ENCODE measurements around the gene TRDN. TPM values are rescaled to one million over a fixed set of nuclear protein-coding genes. Genes with fewer than 3 reads are reported as not detected.
"Not testable (repeated sequence)": the region's sequence is repeated elsewhere in the genome, so short reads cannot be mapped to it uniquely, and the experiment has no call there.

Gene TRDN
- total and polyA plus RNA-seq, 4 experiments from 2014 or later = not detected

DNA sequence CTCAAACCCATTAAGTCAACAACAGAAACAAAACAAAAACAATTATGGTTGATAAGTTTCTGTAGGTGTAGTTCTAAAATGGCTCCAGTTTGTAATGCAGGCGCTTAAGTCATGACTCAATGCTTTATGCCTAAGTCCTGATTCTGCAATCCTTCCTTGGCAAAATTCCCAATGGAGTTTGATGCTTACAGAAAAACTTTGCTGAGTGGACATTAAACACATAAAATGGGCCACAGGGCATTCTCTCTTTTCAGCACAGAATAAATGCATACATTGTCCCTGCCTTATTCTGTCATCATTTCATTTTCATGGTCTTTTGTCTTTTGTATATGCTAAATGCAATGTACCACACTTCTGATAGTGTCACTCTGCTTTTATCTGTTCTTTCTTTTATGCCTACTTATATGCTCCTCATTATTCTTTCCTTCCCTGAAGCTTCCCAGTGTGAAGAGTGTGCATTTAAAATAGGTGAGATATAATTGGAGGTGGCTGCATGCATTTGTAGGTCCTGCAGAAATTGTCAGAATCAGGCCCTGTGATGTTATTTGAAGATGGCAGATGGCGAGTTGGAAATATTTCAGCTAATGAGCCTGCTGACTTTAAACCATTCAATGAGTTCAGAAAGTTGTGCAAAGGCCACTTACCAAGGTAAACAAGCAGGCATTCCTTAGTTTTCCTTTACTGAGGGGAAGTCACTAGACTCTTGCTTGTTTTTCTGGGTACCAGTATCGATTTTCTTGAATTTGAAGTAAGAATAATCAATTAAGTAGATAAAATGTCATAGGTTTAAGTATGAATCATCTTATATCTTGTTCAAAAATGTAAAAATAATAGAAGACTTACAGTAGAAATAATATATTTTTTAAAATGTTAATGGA is 313.1 kb downstream of the TRDN start:
- CTCF ChIA-PET (ENCODE audit: partially characterized antibody) = no interaction called here
- Histone ChIP-seq H3K27ac (ENCODE audit: low read depth, low read length) (no peak overlapping the region), H3K4me1 (ENCODE audit: insufficient read depth, low read length) (no peaks in the 10 kb centered on the region), H3K9me3 (ENCODE audit: control insufficient read depth in 1 of 2, low read length in 2 of 2) (no peaks in the 10 kb centered on the region), H3K4me3 (ENCODE audit: low read length in 2 of 2) (no peak overlapping the region), H3K36me3 (ENCODE audit: insufficient read depth, low read length) (no peaks in the 10 kb centered on the region), H3K27me3 (ENCODE audit: insufficient read depth, low read length) (no peaks in the 10 kb centered on the region)
- Mint-ChIP-seq H3K36me3 (no peaks in the 10 kb centered on the region), H3K9me3 (peaks cover 0 to 3% (median 0%) of the 10 kb centered on the region in 8 donors), H3K27me3 (peaks cover 0 to 1% of the 10 kb centered on the region in 2 donors), H3K27ac (no peak overlapping the region), H3K4me1 (no peaks in the 10 kb centered on the region), H3K4me3 (no peak overlapping the region)
- intact Hi-C loops (cut with micrococcal nuclease) = no loop called here
- no peak for DNase-seq
- POLR2A ChIA-PET (ENCODE audit: partially characterized antibody) = no interaction called here

DNA sequence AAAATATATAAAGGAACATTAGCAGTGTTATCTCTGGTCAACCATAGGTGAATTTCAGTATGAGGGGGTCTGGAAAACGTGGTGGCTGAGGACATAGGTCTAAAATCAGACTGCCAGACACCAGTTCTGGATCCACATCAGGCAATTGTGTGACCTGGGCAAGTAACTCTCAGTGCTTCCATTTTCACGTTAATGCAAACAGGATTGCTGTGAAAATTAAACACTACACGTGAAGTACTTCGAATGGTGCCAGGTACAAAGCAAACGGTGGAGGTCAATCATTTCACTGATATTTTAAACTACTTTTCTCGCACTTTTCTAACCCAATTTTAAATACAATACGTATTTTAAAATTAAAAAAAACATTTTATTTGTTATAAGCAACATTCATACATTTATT is 315.7 kb downstream of the TRDN start:
- peaks cover 0 to 1% of the 10 kb centered on the region in 2 donors for H3K27me3 Mint-ChIP-seq
- no peaks in the 10 kb centered on the region for H3K36me3 Mint-ChIP-seq
- Histone ChIP-seq H3K27ac (ENCODE audit: low read depth, low read length) (no peak overlapping the region), H3K9me3 (ENCODE audit: control insufficient read depth in 1 of 2, low read length in 2 of 2) (no peaks in the 10 kb centered on the region), H3K27me3 (ENCODE audit: insufficient read depth, low read length) (no peaks in the 10 kb centered on the region), H3K4me1 (ENCODE audit: insufficient read depth, low read length) (no peaks in the 10 kb centered on the region), H3K4me3 (ENCODE audit: low read length in 2 of 2) (no peak overlapping the region), H3K36me3 (ENCODE audit: insufficient read depth, low read length) (no peaks in the 10 kb centered on the region)
- no peak overlapping the region for H3K27ac Mint-ChIP-seq
- DNase-seq = no peak
- intact Hi-C loops (cut with micrococcal nuclease) = no loop called here
- CTCF ChIA-PET (ENCODE audit: partially characterized antibody) = no interaction called here
- H3K4me3 Mint-ChIP-seq = no peak overlapping the region
- POLR2A ChIA-PET (ENCODE audit: partially characterized antibody) = no interaction called here
- no peaks in the 10 kb centered on the region for H3K9me3 Mint-ChIP-seq
- no peaks in the 10 kb centered on the region for H3K4me1 Mint-ChIP-seq

DNA sequence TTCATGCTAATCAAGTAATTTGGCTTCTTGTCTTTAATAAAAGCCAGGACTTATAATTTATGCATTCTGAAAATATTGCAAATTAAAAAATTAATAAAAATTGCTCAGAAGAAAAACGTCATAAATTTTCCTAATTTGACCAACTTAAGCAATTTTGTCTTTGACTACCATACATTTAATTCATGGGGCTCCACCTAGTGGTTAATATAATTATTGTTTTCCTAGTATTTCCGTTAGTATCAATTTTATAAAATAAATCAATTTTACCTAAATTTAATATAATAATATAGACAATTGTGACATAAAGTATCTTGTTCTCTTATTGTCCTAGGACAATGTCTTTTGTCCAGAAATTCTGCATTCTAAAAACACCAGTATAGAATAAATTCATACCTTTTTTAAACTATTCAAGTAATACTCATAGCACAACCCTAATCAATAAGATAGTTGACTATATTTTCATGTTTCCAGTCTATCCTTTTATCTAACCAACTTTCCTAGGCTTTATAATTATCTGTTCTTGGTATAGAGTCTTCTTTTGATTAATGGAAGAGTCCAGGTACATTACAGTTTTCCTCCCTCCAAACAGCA is 319.9 kb downstream of the TRDN start:
- CTCF ChIA-PET (ENCODE audit: partially characterized antibody) = no interaction called here
- peak in 2 of 5 donors; percentile 1 to 5 for DNase-seq

DNA sequence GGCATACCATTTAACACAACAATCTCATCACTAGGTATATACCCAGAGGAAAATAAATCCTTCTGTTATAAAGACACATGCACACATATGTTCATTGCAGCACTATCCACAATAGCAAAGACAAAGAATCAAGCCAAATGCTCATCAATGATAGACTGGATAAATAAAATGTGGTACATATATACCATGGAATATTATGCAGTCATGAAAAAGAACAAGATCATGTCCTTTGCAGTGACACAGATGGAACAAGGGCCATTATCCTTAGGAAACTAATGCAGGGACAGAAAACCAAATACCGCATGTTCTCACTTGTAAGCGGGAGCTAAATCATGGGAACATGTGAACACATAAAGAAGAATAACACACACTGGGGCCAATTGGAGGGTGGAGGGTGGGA is 322.3 kb downstream of the TRDN start:
- H3K36me3 Mint-ChIP-seq; H3K27ac Mint-ChIP-seq; H3K4me3 Mint-ChIP-seq; H3K9me3 ChIP-seq (ENCODE audit: control insufficient read depth in 1 of 2, low read length in 2 of 2); H3K27me3 ChIP-seq (ENCODE audit: insufficient read depth, low read length); DNase-seq; H3K4me1 ChIP-seq (ENCODE audit: insufficient read depth, low read length); POLR2A ChIA-PET (ENCODE audit: partially characterized antibody); intact Hi-C loops (cut with micrococcal nuclease); CTCF ChIA-PET (ENCODE audit: partially characterized antibody); H3K4me1 Mint-ChIP-seq; H3K27ac ChIP-seq (ENCODE audit: low read depth, low read length); H3K27me3 Mint-ChIP-seq; H3K9me3 Mint-ChIP-seq; H3K4me3 ChIP-seq (ENCODE audit: low read length in 2 of 2); H3K36me3 ChIP-seq (ENCODE audit: insufficient read depth, low read length): not testable (repeated sequence)

More for the DNA sequence above, 319.9 kb downstream of the TRDN start:
- Histone ChIP-seq H3K27ac (ENCODE audit: low read depth, low read length) (no peak overlapping the region), H3K9me3 (ENCODE audit: control insufficient read depth in 1 of 2, low read length in 2 of 2) (no peaks in the 10 kb centered on the region), H3K27me3 (ENCODE audit: insufficient read depth, low read length) (no peaks in the 10 kb centered on the region), H3K36me3 (ENCODE audit: insufficient read depth, low read length) (no peaks in the 10 kb centered on the region), H3K4me1 (ENCODE audit: insufficient read depth, low read length) (no peaks in the 10 kb centered on the region), H3K4me3 (ENCODE audit: low read length in 2 of 2) (no peak overlapping the region)
- POLR2A ChIA-PET (ENCODE audit: partially characterized antibody) = no interaction called here
- H3K4me1 Mint-ChIP-seq = no peaks in the 10 kb centered on the region
- H3K4me3 Mint-ChIP-seq = no peak overlapping the region
- peaks cover 0 to 9% (median 0%) of the 10 kb centered on the region in 8 donors for H3K9me3 Mint-ChIP-seq
- intact Hi-C loops (cut with micrococcal nuclease) = loop anchor here (2.0 kb wide), 1 partner anchor 824 kb away; no protein-coding TSS in a partner anchor
- H3K27me3 Mint-ChIP-seq = peaks cover 0 to 1% of the 10 kb centered on the region in 2 donors
- no peak overlapping the region for H3K27ac Mint-ChIP-seq
- H3K36me3 Mint-ChIP-seq = no peaks in the 10 kb centered on the region

DNA sequence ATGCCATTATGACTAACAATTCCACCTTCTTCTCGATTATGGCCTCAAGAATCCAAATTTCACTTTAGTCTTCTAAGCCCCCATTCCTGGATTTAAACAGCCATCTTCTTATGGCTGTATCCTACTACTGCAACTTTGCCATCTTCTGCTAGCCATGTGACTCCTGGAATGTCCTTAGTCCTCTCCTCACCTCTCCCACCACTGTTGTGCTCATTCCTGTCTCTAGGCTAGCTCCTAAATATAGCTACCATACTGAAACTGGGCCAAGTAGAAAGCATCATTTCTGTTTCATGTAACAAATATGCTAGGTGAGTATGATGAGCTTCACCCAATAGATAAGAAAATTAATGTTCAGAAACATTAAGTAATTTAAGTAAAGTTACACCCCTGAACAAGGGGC is 327.6 kb downstream of the TRDN start:
- intact Hi-C loops (cut with micrococcal nuclease) = no loop called here
- no peaks in the 10 kb centered on the region for H3K27me3 ChIP-seq (ENCODE audit: insufficient read depth, low read length)
- Mint-ChIP-seq H3K4me3 (no peak overlapping the region), H3K36me3 (no peaks in the 10 kb centered on the region), H3K27me3 (no peaks in the 10 kb centered on the region), H3K27ac (no peak overlapping the region), H3K4me1 (no peaks in the 10 kb centered on the region), H3K9me3 (peaks cover 0 to 5% (median 1%) of the 10 kb centered on the region in 8 donors)
- POLR2A ChIA-PET (ENCODE audit: partially characterized antibody) = no interaction called here
- no peak overlapping the region for H3K27ac ChIP-seq (ENCODE audit: low read depth, low read length)
- H3K9me3 ChIP-seq (ENCODE audit: control insufficient read depth in 1 of 2, low read length in 2 of 2) = no peaks in the 10 kb centered on the region
- H3K4me1 ChIP-seq (ENCODE audit: insufficient read depth, low read length) = no peaks in the 10 kb centered on the region
- no peaks in the 10 kb centered on the region for H3K36me3 ChIP-seq (ENCODE audit: insufficient read depth, low read length)
- no peak for DNase-seq
- H3K4me3 ChIP-seq (ENCODE audit: low read length in 2 of 2) = no peak overlapping the region
- CTCF ChIA-PET (ENCODE audit: partially characterized antibody) = no interaction called here

DNA sequence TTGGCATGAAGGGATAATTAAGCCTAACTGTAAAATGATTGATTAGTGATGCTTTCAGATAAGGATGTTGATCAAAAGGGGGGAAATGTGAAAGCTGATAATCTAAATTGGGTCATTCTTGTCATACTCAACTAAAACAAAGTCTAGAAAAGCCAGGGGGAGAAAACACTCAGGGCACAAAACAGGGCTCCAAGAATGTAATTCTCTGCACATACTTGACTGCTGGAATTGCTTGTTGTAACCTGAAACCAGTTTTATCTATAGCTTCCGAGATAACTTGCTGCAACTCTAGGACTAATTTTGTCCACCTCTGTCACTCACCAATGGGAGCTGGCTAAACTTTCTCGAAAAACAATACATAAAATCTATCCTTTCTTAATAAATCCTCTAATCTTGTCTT is 330.4 kb downstream of the TRDN start:
- Mint-ChIP-seq H3K27ac (no peak overlapping the region), H3K36me3 (no peaks in the 10 kb centered on the region), H3K27me3 (no peaks in the 10 kb centered on the region), H3K4me1 (no peaks in the 10 kb centered on the region), H3K9me3 (peaks cover 0 to 4% (median 0%) of the 10 kb centered on the region in 8 donors), H3K4me3 (peak overlapping the region in 1 of 8 donors; percentile 8)
- ChIA-PET POLR2A (ENCODE audit: partially characterized antibody) (no interaction called here), CTCF (ENCODE audit: partially characterized antibody) (no interaction called here)
- H3K4me3 ChIP-seq (ENCODE audit: low read length in 2 of 2) = no peak overlapping the region
- H3K4me1 ChIP-seq (ENCODE audit: insufficient read depth, low read length) = no peaks in the 10 kb centered on the region
- H3K9me3 ChIP-seq (ENCODE audit: control insufficient read depth in 1 of 2, low read length in 2 of 2) = no peaks in the 10 kb centered on the region
- intact Hi-C loops (cut with micrococcal nuclease) = no loop called here
- no peak overlapping the region for H3K27ac ChIP-seq (ENCODE audit: low read depth, low read length)
- no peaks in the 10 kb centered on the region for H3K36me3 ChIP-seq (ENCODE audit: insufficient read depth, low read length)
- no peak for DNase-seq
- no peaks in the 10 kb centered on the region for H3K27me3 ChIP-seq (ENCODE audit: insufficient read depth, low read length)

DNA sequence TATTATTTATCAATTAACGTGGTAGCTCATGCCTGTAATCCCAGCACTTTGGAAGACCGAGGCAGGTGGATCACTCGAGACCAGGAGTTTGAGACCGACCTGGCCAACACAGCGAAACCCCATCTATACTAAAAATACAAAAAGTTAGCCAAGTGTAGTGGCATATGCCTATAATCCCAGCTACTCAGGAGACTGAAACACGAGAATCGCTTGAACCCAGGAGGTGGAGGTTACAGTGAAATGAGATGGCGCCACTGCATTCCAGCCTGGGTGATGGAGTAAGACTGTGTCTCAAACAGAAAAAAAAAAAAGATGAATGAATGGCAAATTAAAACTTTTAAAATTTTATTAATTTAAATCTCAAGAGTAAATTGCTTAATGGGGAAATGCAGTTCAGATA is 341.1 kb downstream of the TRDN start:
- Mint-ChIP-seq H3K4me1 (no peaks in the 10 kb centered on the region), H3K9me3 (peaks cover 0 to 2% (median 0%) of the 10 kb centered on the region in 8 donors), H3K27ac (no peak overlapping the region), H3K36me3 (no peaks in the 10 kb centered on the region), H3K27me3 (no peaks in the 10 kb centered on the region), H3K4me3 (no peak overlapping the region)
- no peak for DNase-seq
- no peaks in the 10 kb centered on the region for H3K9me3 ChIP-seq (ENCODE audit: control insufficient read depth in 1 of 2, low read length in 2 of 2)
- ChIA-PET POLR2A (ENCODE audit: partially characterized antibody) (no interaction called here), CTCF (ENCODE audit: partially characterized antibody) (no interaction called here)
- intact Hi-C loops (cut with micrococcal nuclease) = no loop called here
- H3K36me3 ChIP-seq (ENCODE audit: insufficient read depth, low read length) = no peaks in the 10 kb centered on the region
- H3K27me3 ChIP-seq (ENCODE audit: insufficient read depth, low read length) = no peaks in the 10 kb centered on the region
- H3K27ac ChIP-seq (ENCODE audit: low read depth, low read length) = no peak overlapping the region
- no peak overlapping the region for H3K4me3 ChIP-seq (ENCODE audit: low read length in 2 of 2)
- H3K4me1 ChIP-seq (ENCODE audit: insufficient read depth, low read length) = no peaks in the 10 kb centered on the region

All from CD4-positive, alpha-beta memory T cell (primary cell).